Thyroid gland (tissue), 4 donors: ENCODE measurements around the gene RNF10.

Source experiments
- CTCF ChIP-seq, 6 experiments: fragments of 200-600 bp in 3 of 6; fragments of 450-650 bp in 3 of 6; sonication (generic) in 3 of 6; IDR thresholded peaks; one replicate each; pipeline ENCODE4 v1.5.1; 2016 to 2019; ENCODE audit warnings: antibody characterized with exemption in 6 of 6, mild to moderate bottlenecking in 2 of 6, inconsistent platforms in 1 of 6, moderate library complexity in 1 of 6
- POLR2A ChIP-seq, 2 donors: fragments of 450-650 bp; IDR thresholded peaks; one replicate each; pipeline ENCODE4 v1.6.1; 2017; ENCODE audit warnings: antibody characterized with exemption in 2 of 2, mild to moderate bottlenecking in 2 of 2, moderate library complexity in 1 of 2

GRCh38 chr12:120588371-120588770 lies 54.2 kb downstream of the RNF10 start:
- TF ChIP-seq CTCF (IDR thresholded peaks at IDR 0.05) (no peak), POLR2A (IDR thresholded peaks at IDR 0.05) (no peak)
